ENCODE results near the gene SNX30.
A peak's percentile ranks its signal among the peaks of the same experiment; 100 is the strongest.

The SNX30 gene

GRCh38 chr9:112861638-112862555 is 111.3 kb downstream of the SNX30 start:
- Histone ChIP-seq H3K27ac (ENCODE audit: low read depth, low read length, poor library complexity, severe bottlenecking) (peak overlapping the region; percentile 27), H3F3A (ENCODE audit: insufficient read depth, low read length) (no peaks in the 10 kb centered on the region), H4K20me1 (ENCODE audit: insufficient read depth, low read length) (no peaks in the 10 kb centered on the region), H3K36me3 (ENCODE audit: insufficient read depth, low read length) (peaks cover 7% of the 10 kb centered on the region; the same call in 1 of the 2 replicates), H3K4me3 (ENCODE audit: low read depth, low read length, poor library complexity, severe bottlenecking) (no peak overlapping the region), H2AFZ (ENCODE audit: low read length) (no peak overlapping the region), H3K9me3 (ENCODE audit: low read length) (no peaks in the 10 kb centered on the region), H3K9me2 (ENCODE audit: low read depth, low read length) (no peaks in the 10 kb centered on the region), H3K27me3 (ENCODE audit: insufficient read depth, low read length) (no peaks in the 10 kb centered on the region), H3K9ac (ENCODE audit: low read length) (peak overlapping the region; percentile 3; the same call in 1 of the 2 replicates), H3K4me2 (ENCODE audit: low read length) (peak overlapping the region; percentile 29; the same call in 1 of the 2 replicates), H3K79me2 (ENCODE audit: insufficient read depth, low read length) (no peaks in the 10 kb centered on the region), H3K4me1 (ENCODE audit: insufficient read depth, low read length, severe bottlenecking) (peaks cover 47% of the 10 kb centered on the region)
- TF ChIP-seq EZH2 (IDR thresholded peaks at IDR 0.05; ENCODE audit: borderline replicate concordance, low read length): no peak
- no peak for TF ChIP-seq CTCF (IDR thresholded peaks at IDR 0.05; ENCODE audit: low read length)

GRCh38 chr9:112863214-112863613 is 112.7 kb downstream of the SNX30 start:
- no peak for TF ChIP-seq CTCF (IDR thresholded peaks at IDR 0.05; ENCODE audit: low read length)
- TF ChIP-seq EZH2 (IDR thresholded peaks at IDR 0.05; ENCODE audit: borderline replicate concordance, low read length): no peak
- H3K4me1 ChIP-seq (ENCODE audit: insufficient read depth, low read length, severe bottlenecking): peaks cover 41% of the 10 kb centered on the region
- H3K27ac ChIP-seq (ENCODE audit: low read depth, low read length, poor library complexity, severe bottlenecking): peak overlapping the region; percentile 21
- no peaks in the 10 kb centered on the region for H3K9me3 ChIP-seq (ENCODE audit: low read length)
- H3K79me2 ChIP-seq (ENCODE audit: insufficient read depth, low read length): no peaks in the 10 kb centered on the region
- no peak overlapping the region for H3K9ac ChIP-seq (ENCODE audit: low read length)
- H3K4me2 ChIP-seq (ENCODE audit: low read length): no peak overlapping the region
- H3K4me3 ChIP-seq (ENCODE audit: low read depth, low read length, poor library complexity, severe bottlenecking): no peak overlapping the region
- H4K20me1 ChIP-seq (ENCODE audit: insufficient read depth, low read length): no peaks in the 10 kb centered on the region
- H2AFZ ChIP-seq (ENCODE audit: low read length): no peak overlapping the region
- peaks cover 10% of the 10 kb centered on the region; the same call in 1 of the 2 replicates for H3K36me3 ChIP-seq (ENCODE audit: insufficient read depth, low read length)
- no peaks in the 10 kb centered on the region for H3F3A ChIP-seq (ENCODE audit: insufficient read depth, low read length)
- no peaks in the 10 kb centered on the region for H3K9me2 ChIP-seq (ENCODE audit: low read depth, low read length)
- no peaks in the 10 kb centered on the region for H3K27me3 ChIP-seq (ENCODE audit: insufficient read depth, low read length)

- no peaks in the 10 kb centered on the region for H3F3A ChIP-seq (ENCODE audit: insufficient read depth, low read length)
- TF ChIP-seq CTCF (IDR thresholded peaks at IDR 0.05; ENCODE audit: low read length): no peak
- TF ChIP-seq EZH2 (IDR thresholded peaks at IDR 0.05; ENCODE audit: borderline replicate concordance, low read length): no peak
- no peak overlapping the region for H3K4me2 ChIP-seq (ENCODE audit: low read length)
- H3K36me3 ChIP-seq (ENCODE audit: insufficient read depth, low read length): peaks cover 13% of the 10 kb centered on the region; the same call in 1 of the 2 replicates
- no peak overlapping the region for H3K9ac ChIP-seq (ENCODE audit: low read length)
- no peak overlapping the region for H2AFZ ChIP-seq (ENCODE audit: low read length)
- H4K20me1 ChIP-seq (ENCODE audit: insufficient read depth, low read length): no peaks in the 10 kb centered on the region
- no peaks in the 10 kb centered on the region for H3K9me3 ChIP-seq (ENCODE audit: low read length)
- no peaks in the 10 kb centered on the region for H3K27me3 ChIP-seq (ENCODE audit: insufficient read depth, low read length)
- no peaks in the 10 kb centered on the region for H3K9me2 ChIP-seq (ENCODE audit: low read depth, low read length)
- H3K27ac ChIP-seq (ENCODE audit: low read depth, low read length, poor library complexity, severe bottlenecking): no peak overlapping the region
- no peaks in the 10 kb centered on the region for H3K79me2 ChIP-seq (ENCODE audit: insufficient read depth, low read length)
- H3K4me1 ChIP-seq (ENCODE audit: insufficient read depth, low read length, severe bottlenecking): peaks cover 36% of the 10 kb centered on the region
- no peak overlapping the region for H3K4me3 ChIP-seq (ENCODE audit: low read depth, low read length, poor library complexity, severe bottlenecking)
These were observed 113.2 kb downstream of the SNX30 start for GRCh38 chr9:112863746-112864145.
